Spleen (tissue), 11 donors: ENCODE measurements around the gene B4GALT3. TPM values are rescaled to one million over a fixed set of nuclear protein-coding genes. Genes with fewer than 3 reads are reported as not detected.

Experiments
- DNase-seq: peaks from one replicate; pipeline ENCODE4 v3.0.0-alpha.2; 2020
- H3K27ac ChIP-seq, 8 donors: fragments of 200-600 bp; sonication (generic) in 7 of 8; 1 replicate in 4 of 8; 2 replicates in 4 of 8; pipeline versions ENCODE4 v1.5.0 to v1.8.0; 2016 to 2021; ENCODE audit warnings: inconsistent platforms in 4 of 8, mild to moderate bottlenecking in 4 of 8, moderate library complexity in 1 of 8
- H3K27me3 ChIP-seq, 7 donors: fragments of 200-600 bp; sonication (generic) in 6 of 7; replicated peaks in 1 of 7; 1 replicate in 4 of 7; 2 replicates in 3 of 7; pipeline versions ENCODE4 v1.5.0 to v1.8.0; 2016 to 2021; ENCODE audit warnings: inconsistent platforms in 3 of 7, mild to moderate bottlenecking in 1 of 7
- H3K36me3 ChIP-seq, 6 donors: fragments of 200-600 bp; sonication (generic) in 5 of 6; 1 replicate in 4 of 6; 2 replicates in 2 of 6; pipeline versions ENCODE4 v1.5.0 to v1.8.0; 2016 to 2021; ENCODE audit warnings: inconsistent platforms in 2 of 6
- H3K4me1 ChIP-seq, 6 donors: fragments of 200-600 bp; sonication (generic) in 5 of 6; 1 replicate in 3 of 6; 2 replicates in 3 of 6; pipeline versions ENCODE4 v1.5.0 to v1.8.0; 2016 to 2021; ENCODE audit warnings: inconsistent platforms in 3 of 6
- H3K4me3 ChIP-seq, 8 donors: fragments of 200-600 bp; sonication (generic) in 7 of 8; 1 replicate in 4 of 8; 2 replicates in 4 of 8; pipeline versions ENCODE4 v1.5.0 to v1.8.0; 2016 to 2021; ENCODE audit warnings: inconsistent platforms in 4 of 8, mild to moderate bottlenecking in 4 of 8, moderate library complexity in 2 of 8
- H3K9me3 ChIP-seq, 8 donors: fragments of 200-600 bp; sonication (generic) in 7 of 8; 1 replicate in 4 of 8; 2 replicates in 4 of 8; pipeline versions ENCODE4 v1.5.0 to v1.8.0; 2016 to 2021; ENCODE audit warnings: inconsistent platforms in 4 of 8
- CTCF ChIP-seq, 11 experiments: fragments of 200-600 bp in 7 of 11; fragments of 450-650 bp in 4 of 11; sonication (generic) in 4 of 11; IDR thresholded peaks in 8 of 11; conservative IDR thresholded peaks in 3 of 11; 1 replicate in 7 of 11; 2 replicates in 4 of 11; pipeline versions ENCODE4 v1.4.0 to v1.8.0; 2016 to 2021; ENCODE audit warnings: antibody characterized with exemption in 11 of 11, inconsistent platforms in 4 of 11, mild to moderate bottlenecking in 1 of 11
- POLR2A ChIP-seq, 3 donors: fragments of 450-650 bp; IDR thresholded peaks; one replicate each; pipeline ENCODE4 v1.5.1; 2017; ENCODE audit warnings: antibody characterized with exemption in 3 of 3, mild to moderate bottlenecking in 1 of 3
- POLR2AphosphoS5 ChIP-seq, 3 donors: sonication (generic); formaldehyde crosslinking; IDR thresholded peaks; one replicate each; pipeline ENCODE4 v1.5.1; 2017; ENCODE audit warnings: antibody characterized with exemption in 3 of 3
- WGBS, 5 donors: extraction: QIAGEN DNeasy Blood & Tissue Kit in 3 of 5; methylation state at CpG; one replicate each; pipeline versions ENCODE4 v1.1.5 to v1.1.7; 2013 to 2018; 5-methylcytosine and 5-hydroxymethylcytosine counted together
- intact Hi-C: fragments of 100-400 bp; cut with DNase I; formaldehyde crosslinking; loops from one replicate; pipeline ENCODE4 v1.15.0; 2023; ENCODE audit warnings: low total_unique reads
- polyA plus RNA-seq, 3 donors: library from polyadenylated mRNA; stranded (reverse); fragments of 200-250 nt; gene quantifications; one replicate each; pipeline ENCODE4 v1.2.1, GENCODE V29; 2013
- total RNA-seq, 7 donors: library from RNA; depleted of rRNA in 3 of 7; stranded (reverse); fragments of >200 nt in 3 of 7; fragmentation: NEBNext Ultra II Directional in 4 of 7; extraction: Animal tissue kit (Norgen Biotek cat#: 25700) in 4 of 7; gene quantifications; one replicate each; pipeline versions ENCODE4 v1.1.0 to v1.2.1, GENCODE V29; 2016 to 2021
- donor health status: healthy with polysubstance abuse.
- donor health status: DM: no; HTN: no; CAD: no; lungs with moderate emphysema.
- donor health status: DM: no; HTN: no; CAD: no.
- donor health status: Bipolar disorder and iron deficiency.
- donor health status: healthy.
- donor health status: DM: no; HTN: no; CAD: no.
- donor health status: DM: yes; HTN: yes; CAD: no.

B4GALT3 gene
- total and polyA plus RNA-seq, 10 donors: 21.0 to 52.8 (median 34.1) TPM

DNA sequence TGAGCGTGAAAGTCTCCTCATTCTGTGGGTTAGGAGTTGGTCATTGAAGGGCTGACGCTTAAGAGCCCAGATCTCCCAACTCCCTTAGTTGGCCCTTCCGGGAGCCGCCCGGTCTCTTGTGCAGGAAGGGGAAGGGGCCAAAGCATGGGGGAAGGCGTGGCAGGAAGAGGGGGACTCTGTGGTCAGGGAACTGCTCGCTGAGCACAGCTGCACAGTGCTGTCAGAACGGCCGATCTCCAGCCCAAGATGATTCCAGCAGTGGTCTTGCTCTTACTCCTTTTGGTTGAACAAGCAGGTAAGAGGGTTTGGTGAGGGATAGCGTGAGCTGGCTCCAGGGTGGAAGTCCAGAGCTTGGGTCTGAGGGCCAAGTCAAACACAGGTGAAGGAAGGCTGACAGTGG lies 37.8 kb upstream of the B4GALT3 start, which contains the start of gene FCER1G:
Gene FCER1G (plus strand): TSS at position 220 of the 400 bp plus-strand sequence. CDS start 27 bp downstream, at position 247.
- peak within 1 kb of the TSS; percentile 12 to 68 (median 36) for H3K4me3 ChIP-seq
- WGBS, 5 donors: 22 to 55% (median 27%) methylated on average over 10 of the region's 10 CpGs
- peak; percentile 91 for DNase-seq

GRCh38 chr1:161214369-161214768 lies 37.1 kb upstream of the B4GALT3 start:
- H3K9me3 ChIP-seq: no peaks in the 10 kb centered on the region
- no peaks in the 10 kb centered on the region for H3K27me3 ChIP-seq
- no peak for DNase-seq
- peaks cover 16 to 75% (median 57%) of the 10 kb centered on the region in 6 donors for H3K36me3 ChIP-seq
- H3K4me3 ChIP-seq: peak overlapping the region in 6 of 8 donors; percentile 4 to 68 (median 44)
- H3K27ac ChIP-seq: peak overlapping the region in 7 of 8 donors; percentile 78 to 95 (median 91)
- intact Hi-C loops: no loop called here
- 72 to 92% (median 76%) methylated on average over 9 of the region's 9 CpGs for WGBS, 5 donors
- TF ChIP-seq POLR2AphosphoS5 (IDR thresholded peaks at IDR 0.05) (peak in 1 of 3 donors; percentile 55), CTCF (IDR thresholded peaks at IDR 0.05 in 8 of 11, conservative IDR thresholded peaks at IDR 0.05 in 3 of 11) (no peak), POLR2A (IDR thresholded peaks at IDR 0.05) (no peak)
- peaks cover 6 to 73% (median 32%) of the 10 kb centered on the region in 6 donors for H3K4me1 ChIP-seq

More for the DNA sequence above, 37.8 kb upstream of the B4GALT3 start, which contains the start of gene FCER1G:
- peak in 1 of 3 donors; percentile 49 for TF ChIP-seq POLR2A (IDR thresholded peaks at IDR 0.05)
- peak; percentile 79 to 90 (median 80) for TF ChIP-seq POLR2AphosphoS5 (IDR thresholded peaks at IDR 0.05)
- TF ChIP-seq CTCF (IDR thresholded peaks at IDR 0.05 in 8 of 11, conservative IDR thresholded peaks at IDR 0.05 in 3 of 11): no peak
- Histone ChIP-seq H3K27ac (peak within 1 kb of the TSS in 7 of 8 donors; percentile 78 to 95 (median 91)), H3K9me3 (no peaks in the 10 kb centered on the region), H3K36me3 (peaks cover 13 to 72% (median 50%) of the 10 kb centered on the region in 6 donors), H3K4me1 (peaks cover 0 to 72% (median 25%) of the 10 kb centered on the region in 6 donors), H3K27me3 (no peaks in the 10 kb centered on the region)
- intact Hi-C loops: no loop called here

GRCh38 chr1:161209790-161210409 lies 32.6 kb upstream of the B4GALT3 start:
- no peaks in the 10 kb centered on the region for H3K27me3 ChIP-seq
- peak overlapping the region in 6 of 8 donors; percentile 6 to 97 (median 84) for H3K27ac ChIP-seq
- H3K4me3 ChIP-seq: no peak overlapping the region
- TF ChIP-seq POLR2AphosphoS5 (IDR thresholded peaks at IDR 0.05) (peak in 1 of 3 donors; percentile 70), CTCF (IDR thresholded peaks at IDR 0.05 in 8 of 11, conservative IDR thresholded peaks at IDR 0.05 in 3 of 11) (peak; percentile 77 to 93 (median 88)), POLR2A (IDR thresholded peaks at IDR 0.05) (no peak)
- intact Hi-C loops: no loop called here
- H3K4me1 ChIP-seq: peaks cover 21 to 76% (median 41%) of the 10 kb centered on the region in 6 donors
- DNase-seq: peak; percentile 90
- H3K9me3 ChIP-seq: no peaks in the 10 kb centered on the region
- H3K36me3 ChIP-seq: peaks cover 16 to 100% (median 93%) of the 10 kb centered on the region in 6 donors
- 40 to 45% (median 43%) methylated on average over 11 of the region's 11 CpGs for WGBS, 5 donors

DNA sequence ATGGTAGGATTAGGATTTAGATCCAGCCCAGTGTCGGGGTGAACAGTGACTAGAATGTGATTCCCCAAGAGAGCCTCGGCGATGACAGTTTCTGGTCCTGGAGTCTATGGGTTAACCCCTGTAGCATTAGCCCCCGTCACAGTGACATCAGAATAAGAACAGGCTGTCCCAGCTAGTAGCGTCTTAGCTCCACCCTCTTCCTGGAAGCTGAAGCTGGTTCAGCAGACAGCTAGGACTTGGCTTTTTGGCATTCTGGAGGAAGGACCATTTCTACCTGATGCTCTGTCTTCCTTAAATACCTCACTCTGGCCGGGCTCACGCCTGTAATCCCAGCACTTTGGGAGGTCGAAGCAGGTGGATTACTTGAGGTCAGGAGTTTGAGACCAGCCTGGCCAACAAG lies 29.9 kb upstream of the B4GALT3 start:
- Histone ChIP-seq H3K27ac (peak overlapping the region in 7 of 8 donors; percentile 47 to 97 (median 72)), H3K4me1 (peaks cover 38 to 84% (median 65%) of the 10 kb centered on the region in 6 donors), H3K9me3 (no peaks in the 10 kb centered on the region), H3K4me3 (peak overlapping the region in 1 of 8 donors; percentile 35), H3K36me3 (peaks cover 15 to 90% (median 71%) of the 10 kb centered on the region in 6 donors), H3K27me3 (no peaks in the 10 kb centered on the region)
- 69 to 80% (median 76%) methylated on average over 8 of the region's 8 CpGs for WGBS, 5 donors
- TF ChIP-seq POLR2AphosphoS5 (IDR thresholded peaks at IDR 0.05): peak in 2 of 3 donors; percentile 28 to 89
- no peak for TF ChIP-seq CTCF (IDR thresholded peaks at IDR 0.05 in 8 of 11, conservative IDR thresholded peaks at IDR 0.05 in 3 of 11)
- no peak for DNase-seq
- intact Hi-C loops: no loop called here
